Esophagus squamous epithelium (tissue), 5 donors: ENCODE results near the gene GDF3. TPM values are rescaled to one million over a fixed set of nuclear protein-coding genes. Genes with fewer than 3 reads are reported as not detected.
"Not testable (repeated sequence)": the region's sequence is repeated elsewhere in the genome, so short reads cannot be mapped to it uniquely, and the experiment has no call there.

Experiments used
- DNase-seq: peaks from one replicate; lab custom pipeline; 2025; lab: John Stamatoyannopoulos, UW
- H3K27ac ChIP-seq, 4 donors: fragments of 200-600 bp; sonication (generic); one replicate each; pipeline ENCODE4 v1.5.1; 2016 to 2019; ENCODE audit warnings: mild to moderate bottlenecking in 1 of 4
- H3K27me3 ChIP-seq, 4 donors: fragments of 200-600 bp; sonication (generic); 1 replicate in 3 of 4; 2 replicates in 1 of 4; pipeline versions ENCODE4 v1.5.1 to v1.6.0; 2017 to 2021; ENCODE audit warnings: antibody characterized with exemption in 1 of 4
- H3K36me3 ChIP-seq, 3 donors: fragments of 200-600 bp; sonication (generic); one replicate each; pipeline ENCODE4 v1.5.1; 2016 to 2019
- H3K4me1 ChIP-seq, 3 donors: fragments of 200-600 bp; sonication (generic); one replicate each; pipeline ENCODE4 v1.5.1; 2017 to 2019
- H3K4me3 ChIP-seq, 4 donors: fragments of 200-600 bp; sonication (generic); 1 replicate in 3 of 4; 2 replicates in 1 of 4; pipeline ENCODE4 v1.5.1; 2016 to 2019; ENCODE audit warnings: mild to moderate bottlenecking in 2 of 4, moderate library complexity in 1 of 4
- H3K9me3 ChIP-seq, 3 donors: fragments of 200-600 bp; sonication (generic); one replicate each; pipeline ENCODE4 v1.5.1; 2016 to 2019
- CTCF ChIP-seq, 6 experiments: fragments of 450-650 bp in 4 of 6; fragments of 200-600 bp in 2 of 6; sonication (generic) in 2 of 6; IDR thresholded peaks; one replicate each; pipeline ENCODE4 v1.5.1; 2016 to 2019; ENCODE audit warnings: antibody characterized with exemption in 6 of 6, mild to moderate bottlenecking in 4 of 6, moderate library complexity in 4 of 6
- POLR2A ChIP-seq, 4 donors: fragments of 450-650 bp; IDR thresholded peaks; one replicate each; pipeline ENCODE4 v1.6.1; 2017; ENCODE audit warnings: antibody characterized with exemption in 4 of 4, mild to moderate bottlenecking in 4 of 4, moderate library complexity in 3 of 4
- WGBS, 2 donors: methylation state at CpG; one replicate each; pipeline ENCODE4 v1.1.5; 2018; 5-methylcytosine and 5-hydroxymethylcytosine counted together
- intact Hi-C: fragments of 100-400 bp; cut with DNase I; formaldehyde crosslinking; loops from one replicate; pipeline ENCODE4 v1.15.0; 2022
- total RNA-seq, 4 donors: library from RNA; depleted of rRNA; stranded (reverse); fragments of >200 nt; gene quantifications; one replicate each; pipeline ENCODE4 v1.1.0, GENCODE V29; 2016
- donor health status: DM: yes; HTN: yes; CAD: no.

The GDF3 gene
- total RNA-seq, 4 donors from 2014 or later: not detected

GRCh38 chr12:7642287-7642686 is 53.3 kb downstream of the GDF3 start:
- Histone ChIP-seq H3K27me3 (peaks cover 0 to 7% (median 0%) of the 10 kb centered on the region in 4 donors), H3K4me1 (peaks cover 0 to 13% (median 0%) of the 10 kb centered on the region in 3 donors), H3K9me3 (no peaks in the 10 kb centered on the region), H3K27ac (no peak overlapping the region), H3K36me3 (no peaks in the 10 kb centered on the region), H3K4me3 (no peak overlapping the region)
- DNase-seq: no peak
- TF ChIP-seq CTCF (IDR thresholded peaks at IDR 0.05) (no peak), POLR2A (IDR thresholded peaks at IDR 0.05) (no peak)
- intact Hi-C loops: loop anchor here (5.0 kb wide), 1 partner anchor 420 kb away; no protein-coding TSS in a partner anchor
- 17 to 38% methylated on average over 1 of the region's 1 CpG for WGBS, 2 donors

- H3K4me1 ChIP-seq: peaks cover 0 to 13% (median 0%) of the 10 kb centered on the region in 3 donors
- not testable (repeated sequence) for H3K27me3 ChIP-seq, H3K9me3 ChIP-seq, DNase-seq, H3K36me3 ChIP-seq
- H3K27ac ChIP-seq: peak overlapping the region in 1 of 4 donors; percentile 44
- H3K4me3 ChIP-seq: peak overlapping the region in 3 of 4 donors; percentile 13 to 59 (median 39)
- intact Hi-C loops: loop anchor here (5.0 kb wide), 1 partner anchor 418 kb away; no protein-coding TSS in a partner anchor
- WGBS, 2 donors: 66 to 69% methylated on average over 10 to 24 of the region's 40 CpGs
Measured at GRCh38 chr12:7640123-7640995, 55.2 kb downstream of the GDF3 start.

Other genes with a start within 250 kb of the GDF3 start
- 100 to 1,000 TPM in 2 of 4 donors, 10 to 100 TPM in 1, 1 to 10 TPM in 1; 4.2 to 137 (median 67.1) TPM for gene CD163, start 192.0 kb downstream of the GDF3 start, total RNA-seq
- not detected for gene APOBEC1, start 29.9 kb downstream of the GDF3 start, total RNA-seq
- gene DPPA3, start 15.7 kb upstream of the GDF3 start, total RNA-seq: not detected
- not detected for gene CLEC4C, start 51.6 kb upstream of the GDF3 start, total RNA-seq
- gene NANOGNB, start 69.4 kb upstream of the GDF3 start, total RNA-seq: not detected
- gene NANOG, start 93.6 kb upstream of the GDF3 start, total RNA-seq: under 1 TPM in 1 of 4 donors, not detected in 3; 0.26 TPM
- not detected for gene SLC2A14, start 177.1 kb upstream of the GDF3 start, total RNA-seq
- gene SLC2A3, start 240.4 kb upstream of the GDF3 start, total RNA-seq: 1 to 10 TPM; 3.8 to 9.9 (median 4.4) TPM